Panc1 (cell line): ENCODE results near the gene OSBPL9. TPM values are rescaled to one million over a fixed set of nuclear protein-coding genes. Genes with fewer than 3 reads are reported as not detected.
A peak's percentile ranks its signal among the peaks of the same experiment; 100 is the strongest.

Experiments
- ATAC-seq: fragments of 200-7000 bp; cut with Tn5 transposase; 2 replicates; pipeline ENCODE4 v1.9.1; 2020; ENCODE audit warnings: mild to moderate bottlenecking, moderate library complexity
- BruUV-seq: library from RNA; stranded (reverse); fragments of 400-500 nt; replicated peaks from 2 replicates; lab custom pipeline; 2021; lab: Mats Ljungman, UMichigan
- CTCF ChIA-PET: fragments of 300-600 bp; sonication (Branson Sonifier 250); formaldehyde crosslinking; loops from one replicate; lab custom pipeline; 2022; ENCODE audit warnings: antibody characterized with exemption; lab: Charles Lee
- POLR2A ChIA-PET: fragments of 300-600 bp; sonication (Branson Sonifier 250); formaldehyde crosslinking; loops from one replicate; lab custom pipeline; 2022; ENCODE audit warnings: antibody characterized with exemption; lab: Charles Lee
- DNase-seq: peaks from one replicate; pipeline ENCODE4 v3.0.0-alpha.2; 2010; ENCODE audit warnings: low read depth, low spot score
- H3K27ac ChIP-seq: 2 replicates; pipeline ENCODE4 v1.5.1; 2011; ENCODE audit warnings: mild to moderate bottlenecking, low read length, inconsistent platforms
- H3K27me3 ChIP-seq: fragments of 200-500 bp; sonication (Bioruptor generic); 2 replicates; pipeline ENCODE4 v1.6.0; 2014; ENCODE audit warnings: low read length, inconsistent platforms; ENCODE audit not compliant: control insufficient read depth, insufficient read depth
- H3K36me3 ChIP-seq: fragments of 200-500 bp; sonication (Bioruptor generic); 2 replicates; pipeline ENCODE4 v1.5.1; 2014; ENCODE audit warnings: inconsistent platforms, mild to moderate bottlenecking, low read length, moderate library complexity; ENCODE audit not compliant: control insufficient read depth, insufficient read depth
- H3K4me1 ChIP-seq: 2 replicates; pipeline ENCODE4 v1.5.1; 2011; ENCODE audit warnings: inconsistent platforms, mild to moderate bottlenecking, low read length, moderate library complexity; ENCODE audit not compliant: control insufficient read depth, insufficient read depth
- H3K4me3 ChIP-seq, 2 experiments: 2 replicates each; pipeline ENCODE4 v1.5.1; 2011 to 2012; ENCODE audit warnings: low read depth in 2 of 2, low read length in 2 of 2, mild to moderate bottlenecking in 2 of 2, inconsistent platforms in 1 of 2, moderate library complexity in 1 of 2
- H3K9me3 ChIP-seq: fragments of 200-500 bp; sonication (Bioruptor generic); 2 replicates; pipeline ENCODE4 v1.5.1; 2014; ENCODE audit warnings: low read depth, mild to moderate bottlenecking, inconsistent platforms, low read length, moderate library complexity; ENCODE audit not compliant: control insufficient read depth, insufficient read depth
- POLR2AphosphoS5 ChIP-seq: IDR thresholded peaks from 2 replicates; pipeline ENCODE4 v1.6.1; 2012; ENCODE audit warnings: mild to moderate bottlenecking, low read depth, low read length, moderate library complexity
- REST ChIP-seq, 2 experiments: IDR thresholded peaks; 2 replicates each; pipeline ENCODE4 v1.6.1; 2011 to 2012; ENCODE audit warnings: low read depth in 2 of 2, control low read depth in 1 of 2, low read length in 1 of 2, mild to moderate bottlenecking in 1 of 2, moderate library complexity in 1 of 2; ENCODE audit not compliant: insufficient read depth in 1 of 2
- SIN3A ChIP-seq: IDR thresholded peaks from 2 replicates; pipeline ENCODE4 v1.6.1; 2012; ENCODE audit warnings: low read depth, mild to moderate bottlenecking, low read length, moderate library complexity, borderline replicate concordance; ENCODE audit not compliant: insufficient read depth
- TCF7L2 ChIP-seq: IDR thresholded peaks from 2 replicates; pipeline ENCODE4 v1.6.1; 2011; ENCODE audit warnings: mild to moderate bottlenecking, low read depth, low read length, inconsistent platforms
- in situ Hi-C: cut with HindIII; loops from 2 replicates; pipeline ENCODE4 v1.10.0; 2016; ENCODE audit warnings: low sequenced_read_pairs, low pct_unique_long_range_greater_than_20kb
- intact Hi-C: fragments of 100-400 bp; cut with micrococcal nuclease; formaldehyde crosslinking; loops from one replicate; pipeline ENCODE4 v1.10.0; 2022; ENCODE audit not compliant: unreplicated experiment
- total RNA-seq: library from RNA; stranded (reverse); gene quantifications from one replicate; pipeline ENCODE4 v1.2.1, GENCODE V29; 2021; ENCODE audit not compliant: unreplicated experiment
- TF ChIP-seq, protein P1 (sequence below): fragments of 450-650 bp; IDR thresholded peaks from 2 replicates; pipeline ENCODE4 v1.5.1; 2017; ENCODE audit warnings: mild to moderate bottlenecking

Gene OSBPL9
- total RNA-seq, 1 experiment from 2014 or later = 85.5 TPM

DNA sequence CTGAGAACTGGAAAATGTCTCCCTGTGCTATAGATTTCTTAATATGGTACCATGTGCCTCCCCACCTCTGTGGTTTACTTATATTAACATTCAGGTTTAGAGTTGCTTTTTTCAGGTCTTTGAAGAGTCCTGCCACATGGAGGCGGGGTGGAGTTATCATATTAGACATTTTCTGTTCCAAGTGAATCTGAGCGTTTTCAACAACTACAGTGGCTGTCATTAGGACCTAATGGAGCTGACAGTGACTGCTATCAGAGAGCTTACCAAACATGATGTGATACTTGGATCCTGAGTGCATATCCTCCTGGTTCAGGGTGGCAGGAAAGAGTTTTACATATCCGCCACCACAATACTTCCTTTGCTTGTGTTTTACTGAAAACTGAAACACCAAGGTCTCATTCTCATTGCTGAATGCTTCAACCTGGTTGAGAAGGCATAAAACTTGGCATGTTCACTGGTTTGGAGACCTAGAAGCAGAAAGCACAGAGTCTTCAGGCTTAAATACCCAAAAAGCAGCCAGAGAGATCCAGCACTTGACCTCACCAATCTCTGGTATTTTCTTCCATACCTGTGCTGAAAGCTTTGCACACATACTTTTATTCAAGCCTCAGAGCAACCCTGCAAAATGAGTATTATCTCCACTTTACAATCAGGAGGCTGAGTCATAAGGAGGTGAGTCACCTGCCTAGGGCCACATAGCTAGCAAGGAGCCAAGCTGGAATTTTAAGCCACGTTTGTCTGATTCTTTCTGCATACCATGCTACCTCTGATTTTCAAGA, 47.4 kb upstream of the OSBPL9 start:
- ATAC-seq = peak; percentile 94
- BruUV-seq = no TSS peak
- H3K27me3 ChIP-seq = no peaks in the 10 kb centered on the region
- H3K4me3 ChIP-seq = peak overlapping the region in 1 of 2 experiments; percentile 7; a peak in 1 of 4 replicates
- DNase-seq = peak; percentile 78
- no peaks in the 10 kb centered on the region for H3K9me3 ChIP-seq
- peaks cover 61% of the 10 kb centered on the region for H3K4me1 ChIP-seq
- peak overlapping the region; percentile 94 for H3K27ac ChIP-seq
- H3K36me3 ChIP-seq = no peaks in the 10 kb centered on the region
- in situ Hi-C loops = no loop called here
- intact Hi-C loops = no loop called here
- ChIA-PET CTCF (interaction anchor here (0.7 to 1.3 kb wide), 5 partner anchors 26 to 207 kb away, joined by 3 to 10 read pairs (median 5); no protein-coding TSS in a partner anchor), POLR2A (no interaction called here)
- TF ChIP-seq POLR2AphosphoS5 (peak; percentile 66; the same call in 1 of the 2 replicates), SIN3A (no peak), TCF7L2 (0 out of 2 replicates have a peak, but pooled peaks have one; percentile 36)
- TF ChIP-seq, protein P1, sequence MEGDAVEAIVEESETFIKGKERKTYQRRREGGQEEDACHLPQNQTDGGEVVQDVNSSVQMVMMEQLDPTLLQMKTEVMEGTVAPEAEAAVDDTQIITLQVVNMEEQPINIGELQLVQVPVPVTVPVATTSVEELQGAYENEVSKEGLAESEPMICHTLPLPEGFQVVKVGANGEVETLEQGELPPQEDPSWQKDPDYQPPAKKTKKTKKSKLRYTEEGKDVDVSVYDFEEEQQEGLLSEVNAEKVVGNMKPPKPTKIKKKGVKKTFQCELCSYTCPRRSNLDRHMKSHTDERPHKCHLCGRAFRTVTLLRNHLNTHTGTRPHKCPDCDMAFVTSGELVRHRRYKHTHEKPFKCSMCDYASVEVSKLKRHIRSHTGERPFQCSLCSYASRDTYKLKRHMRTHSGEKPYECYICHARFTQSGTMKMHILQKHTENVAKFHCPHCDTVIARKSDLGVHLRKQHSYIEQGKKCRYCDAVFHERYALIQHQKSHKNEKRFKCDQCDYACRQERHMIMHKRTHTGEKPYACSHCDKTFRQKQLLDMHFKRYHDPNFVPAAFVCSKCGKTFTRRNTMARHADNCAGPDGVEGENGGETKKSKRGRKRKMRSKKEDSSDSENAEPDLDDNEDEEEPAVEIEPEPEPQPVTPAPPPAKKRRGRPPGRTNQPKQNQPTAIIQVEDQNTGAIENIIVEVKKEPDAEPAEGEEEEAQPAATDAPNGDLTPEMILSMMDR = peak; percentile 62

DNA sequence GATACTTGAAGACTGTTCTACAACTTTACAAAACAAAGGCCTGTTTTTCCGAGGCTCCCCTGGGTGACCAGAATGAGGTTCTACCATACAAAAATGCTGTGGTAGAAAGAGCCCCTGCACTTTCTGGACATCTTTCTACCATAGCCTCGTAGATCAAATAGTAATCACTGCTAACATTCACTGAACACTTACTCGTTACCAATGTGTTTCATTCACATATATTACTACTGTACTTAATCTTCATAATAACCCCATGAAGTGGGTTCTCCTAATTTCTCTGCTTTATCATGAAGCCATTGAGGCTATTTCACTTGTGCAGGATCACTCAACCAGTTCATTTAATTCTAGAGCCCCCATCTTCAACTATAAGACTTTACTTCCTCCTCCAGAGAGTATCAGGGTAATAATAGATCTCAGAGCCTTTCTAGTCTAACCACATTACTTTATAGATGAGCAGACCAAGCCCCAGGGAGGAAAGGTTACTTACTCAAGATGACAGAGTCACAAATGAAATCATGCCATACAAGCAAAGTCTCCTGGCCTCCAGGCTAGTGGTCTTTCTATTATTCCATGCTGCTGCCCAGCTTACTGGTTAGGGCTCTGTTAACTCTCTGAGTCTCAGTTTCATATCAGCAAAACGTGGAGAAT, 46.7 kb upstream of the OSBPL9 start:
- in situ Hi-C loops (no loop called here), intact Hi-C loops (no loop called here)
- no peak for DNase-seq
- no peaks in the 10 kb centered on the region for H3K27me3 ChIP-seq
- TF ChIP-seq TCF7L2 (peak; percentile 26; the same call in 1 of the 2 replicates), REST (IDR thresholded peaks at IDR 0.05; ENCODE audit: insufficient read depth in 1 of 2, low read depth in 2 of 2, low read length in 1 of 2) (no peak), SIN3A (no peak)
- no TSS peak for BruUV-seq
- peak; percentile 57 for ATAC-seq
- peaks cover 63% of the 10 kb centered on the region for H3K4me1 ChIP-seq
- no peaks in the 10 kb centered on the region for H3K36me3 ChIP-seq
- H3K27ac ChIP-seq = peak overlapping the region; percentile 94
- ChIA-PET CTCF (interaction anchor here (1.3 kb wide), 1 partner anchor 199 kb away, joined by 3 read pairs; no protein-coding TSS in a partner anchor), POLR2A (no interaction called here)
- H3K9me3 ChIP-seq = no peaks in the 10 kb centered on the region
- no peak overlapping the region for H3K4me3 ChIP-seq
